Measurements from ENCODE around the gene PTGES3L. TPM values are rescaled to one million over a fixed set of nuclear protein-coding genes. Genes with fewer than 3 reads are reported as not detected.

The PTGES3L gene
- total RNA-seq, 1 experiment from 2014 or later: 1.7 TPM

- TF ChIP-seq MAX (IDR thresholded peaks at IDR 0.05) (peak; percentile 97), ATF3 (IDR thresholded peaks at IDR 0.05) (no peak), FOSL1 (IDR thresholded peaks at IDR 0.05; ENCODE audit: low read depth) (no peak), SP1 (IDR thresholded peaks at IDR 0.05; ENCODE audit: low read depth) (peak; percentile 57; the same call in 1 of the 2 replicates)
These were observed 15.5 kb downstream of the PTGES3L start, which contains the start of gene AARSD1 (continued) for GRCh38 chr17:42964161-42964932.

- Histone ChIP-seq H3K9me3 (ENCODE audit: control insufficient read depth in 1 of 2, insufficient read depth in 1 of 2, low read depth in 1 of 2, low read length in 2 of 2) (no peaks in the 10 kb centered on the region), H3K9me2 (ENCODE audit: insufficient read depth) (no peaks in the 10 kb centered on the region), H3K4me2 (ENCODE audit: low read length) (no peak overlapping the region), H3K79me2 (ENCODE audit: insufficient read depth, low read length) (no peaks in the 10 kb centered on the region), H3K4me1 (ENCODE audit: control insufficient read depth in 1 of 2, insufficient read depth in 2 of 2, low read length in 2 of 2) (no peaks in the 10 kb centered on the region), H3K36me3 (ENCODE audit: control insufficient read depth in 1 of 2, insufficient read depth in 2 of 2, low read length in 2 of 2) (peaks cover 45 to 57% of the 10 kb centered on the region in 2 experiments; a peak in 3 of 4 replicates), H4K20me1 (ENCODE audit: insufficient read depth) (no peaks in the 10 kb centered on the region), H3K27ac (ENCODE audit: low read depth, low read length) (no peak overlapping the region), H3K4me3 (replicated peaks in 1 of 2; ENCODE audit: low read depth in 1 of 2, low read length in 2 of 2) (no peak overlapping the region), H3K27me3 (ENCODE audit: insufficient read depth, low read length) (no peaks in the 10 kb centered on the region), H2AFZ (ENCODE audit: low read depth, low read length, poor library complexity, severe bottlenecking) (no peak overlapping the region), H3K9ac (ENCODE audit: low read length) (no peak overlapping the region)
- TF ChIP-seq SIN3A (IDR thresholded peaks at IDR 0.05; ENCODE audit: low read depth) (no peak), SRF (IDR thresholded peaks at IDR 0.05; ENCODE audit: low read depth) (no peak)
- BruUV-seq (replicated peaks): no TSS peak
- ChIA-PET POLR2A (no interaction called here), CTCF (no interaction called here), RAD21 (ENCODE audit: low non-redundant PET in 1 of 2, low total read pairs in 2 of 2, uncharacterized antibody in 2 of 2, unreplicated experiment in 2 of 2) (no interaction called here)
- DNase-seq (ENCODE audit: low read depth, low spot score): no peak
- no peak for ATAC-seq
- intact Hi-C loops (cut with micrococcal nuclease): no loop called here
These were observed 26.2 kb downstream of the PTGES3L start for GRCh38 chr17:42953669-42954068.

Measured in HCT116 (cell line).